ENCODE measurements around the gene MYO1C.

Gene MYO1C

GRCh38 chr17:1416414-1416813, 76.1 kb downstream of the MYO1C start:
- DNase-seq: no peak

GRCh38 chr17:1414634-1415033, 77.9 kb downstream of the MYO1C start:
- no peak for DNase-seq
